Thyroid gland (tissue), 4 donors: ENCODE data around the gene PHLPP2. TPM values are rescaled to one million over a fixed set of nuclear protein-coding genes. Genes with fewer than 3 reads are reported as not detected.
"Not testable (repeated sequence)": the region's sequence is repeated elsewhere in the genome, so short reads cannot be mapped to it uniquely, and the experiment has no call there.

Experiments used
- DNase-seq, 2 donors: peaks; one replicate each; pipeline ENCODE4 v3.0.0-alpha.2; 2019
- H3K27ac ChIP-seq, 3 donors: fragments of 200-600 bp; sonication (generic); 1 replicate in 2 of 3; 2 replicates in 1 of 3; pipeline ENCODE4 v1.5.1; 2016 to 2019; ENCODE audit warnings: mild to moderate bottlenecking in 1 of 3, moderate library complexity in 1 of 3
- H3K27me3 ChIP-seq: fragments of 200-600 bp; sonication (generic); one replicate; pipeline ENCODE4 v1.5.1; 2019
- H3K36me3 ChIP-seq, 2 donors: fragments of 200-600 bp; sonication (generic); one replicate each; pipeline ENCODE4 v1.5.1; 2016 to 2019
- H3K4me1 ChIP-seq, 2 donors: fragments of 200-600 bp; sonication (generic); one replicate each; pipeline ENCODE4 v1.5.1; 2017 to 2019
- H3K4me3 ChIP-seq, 3 donors: fragments of 200-600 bp; sonication (generic); replicated peaks in 1 of 3; 1 replicate in 2 of 3; 2 replicates in 1 of 3; pipeline ENCODE4 v1.5.1; 2016; ENCODE audit warnings: mild to moderate bottlenecking in 1 of 3
- H3K9me3 ChIP-seq: fragments of 200-600 bp; sonication (generic); one replicate; pipeline ENCODE4 v1.5.1; 2017
- POLR2A ChIP-seq, 2 donors: fragments of 450-650 bp; IDR thresholded peaks; one replicate each; pipeline ENCODE4 v1.6.1; 2017; ENCODE audit warnings: antibody characterized with exemption in 2 of 2, mild to moderate bottlenecking in 2 of 2, moderate library complexity in 1 of 2
- WGBS, 2 donors: methylation state at CpG; one replicate each; pipeline ENCODE4 v1.1.5; 2017; 5-methylcytosine and 5-hydroxymethylcytosine counted together
- intact Hi-C: fragments of 100-400 bp; cut with DNase I; formaldehyde crosslinking; loops from one replicate; pipeline ENCODE4 v1.15.1; 2023
- small RNA-seq: library from RNA; depleted of rRNA; stranded (forward); fragments of <200 nt; gene quantifications from one replicate; pipeline ENCODE3, GENCODE V24; 2016
- total RNA-seq, 4 donors: library from RNA; depleted of rRNA; stranded (reverse); fragments of >200 nt; gene quantifications; one replicate each; pipeline ENCODE4 v1.2.3, GENCODE V29; 2016

Gene PHLPP2
- total RNA-seq, 4 donors from 2014 or later = 17.7 to 36.9 (median 21.8) TPM

DNA sequence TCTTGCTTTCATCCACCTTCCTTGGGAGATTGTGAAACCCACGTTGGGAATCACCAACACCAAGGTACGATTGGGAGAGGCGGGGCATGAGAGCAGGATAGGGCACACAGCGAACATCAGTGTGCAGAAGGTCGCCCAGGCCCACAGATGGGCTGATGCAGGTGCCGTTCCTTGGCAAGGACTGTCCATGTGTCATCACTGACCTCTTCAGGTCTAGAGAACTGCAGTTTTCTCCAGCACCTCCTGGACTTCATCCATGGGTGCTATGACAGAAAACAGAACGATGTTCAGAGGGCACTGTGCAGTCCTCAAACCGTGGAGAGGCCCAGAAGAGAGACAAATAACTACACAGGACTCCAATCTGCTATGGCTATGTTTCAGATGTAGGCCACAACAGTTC lies 123.7 kb downstream of the PHLPP2 start:
- TF ChIP-seq POLR2A (IDR thresholded peaks at IDR 0.05) = no peak
- no peaks in the 10 kb centered on the region for H3K36me3 ChIP-seq
- H3K27me3 ChIP-seq = no peaks in the 10 kb centered on the region
- intact Hi-C loops = no loop called here
- no peak overlapping the region for H3K4me3 ChIP-seq
- no peaks in the 10 kb centered on the region for H3K9me3 ChIP-seq
- WGBS, 2 donors = 75 to 84% methylated on average over 8 of the region's 8 CpGs
- H3K27ac ChIP-seq = no peak overlapping the region
- H3K4me1 ChIP-seq = no peaks in the 10 kb centered on the region
- no peak for DNase-seq

DNA sequence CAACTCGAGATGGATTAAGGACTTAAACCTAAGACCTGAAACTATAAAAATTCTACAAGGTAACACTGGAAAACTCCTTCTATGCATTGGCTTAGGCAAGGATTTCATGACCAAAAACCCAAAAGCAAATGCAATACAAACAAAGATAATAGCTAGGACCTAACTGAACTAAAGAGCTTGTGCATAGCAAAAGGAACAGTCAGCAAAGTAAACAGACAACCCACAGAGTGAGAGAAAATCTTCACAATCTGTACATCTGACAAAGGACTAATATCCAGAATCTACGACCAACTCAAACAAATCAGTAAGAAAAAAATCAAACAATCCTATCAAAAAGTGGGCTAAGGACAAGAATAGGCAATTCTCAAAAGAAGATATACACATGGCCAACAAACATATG lies 126.1 kb downstream of the PHLPP2 start:
- H3K27me3 ChIP-seq, intact Hi-C loops: not testable (repeated sequence)
- 52 to 54% methylated on average over 2 of the region's 2 CpGs for WGBS, 2 donors

DNA sequence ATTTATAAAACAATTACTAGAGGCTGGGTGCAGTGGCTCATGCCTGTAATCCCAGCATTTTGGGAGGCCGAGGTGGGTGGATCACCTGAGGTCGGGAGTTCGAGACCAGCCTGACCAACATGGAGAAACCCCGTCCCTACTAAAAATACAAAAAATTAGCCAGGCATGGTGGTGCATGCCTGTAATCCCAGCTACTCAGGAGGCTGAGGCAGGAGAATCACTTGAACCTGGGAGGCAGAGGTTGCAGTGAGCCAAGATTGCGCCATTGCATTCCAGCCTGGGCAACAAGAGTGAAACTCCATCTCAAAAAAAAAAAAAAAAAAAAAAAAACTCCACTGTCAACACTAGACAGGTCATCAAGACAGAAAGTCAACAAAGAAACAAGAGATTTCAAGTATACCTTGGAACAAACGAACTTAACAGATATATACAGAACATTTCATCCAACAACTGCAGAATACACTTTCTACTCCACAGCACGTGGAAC lies 129.1 kb downstream of the PHLPP2 start:
- H3K9me3 ChIP-seq, H3K27me3 ChIP-seq, H3K4me1 ChIP-seq, H3K4me3 ChIP-seq, H3K36me3 ChIP-seq, DNase-seq, intact Hi-C loops, H3K27ac ChIP-seq: not testable (repeated sequence)
- WGBS, 2 donors = 86 to 88% methylated on average over 7 of the region's 7 CpGs

More for the DNA sequence above, 126.1 kb downstream of the PHLPP2 start:
- not testable (repeated sequence) for H3K4me3 ChIP-seq, H3K9me3 ChIP-seq, H3K4me1 ChIP-seq, DNase-seq, H3K36me3 ChIP-seq, H3K27ac ChIP-seq

Small RNA genes lying within 50 kb of the gene (small RNA-seq; reads per million reads assigned to genes)
- gene RNU6-208P (not detected), gene SNORA70D (not detected), gene SNORD71 (49,953 reads per million, percentile 100 among the genes with 10 or more reads in this experiment)

Other genes starting within 250 kb of the PHLPP2 start
- gene ZNF19, start 235.4 kb downstream of the PHLPP2 start, total RNA-seq = 10 to 100 TPM; 17.2 to 28.3 (median 24.0) TPM
- gene CHST4, start 198.3 kb downstream of the PHLPP2 start, total RNA-seq = not detected
- gene TAT, start 147.6 kb downstream of the PHLPP2 start, total RNA-seq = not detected
- 10 to 100 TPM in 2 of 4 donors, 1 to 10 TPM in 2; 7.7 to 11.5 (median 9.9) TPM for gene MARVELD3, start 98.5 kb downstream of the PHLPP2 start, total RNA-seq
- 100 to 1,000 TPM in 1 of 4 donors, 10 to 100 TPM in 3; 74.0 to 114 (median 96.9) TPM for gene AP1G1, start 84.1 kb upstream of the PHLPP2 start, total RNA-seq
- gene ATXN1L, start 121.3 kb upstream of the PHLPP2 start, total RNA-seq = 10 to 100 TPM; 23.2 to 39.4 (median 27.1) TPM
- gene ZNF821, start 159.5 kb upstream of the PHLPP2 start, total RNA-seq = 10 to 100 TPM in 3 of 4 donors, 1 to 10 TPM in 1; 7.9 to 17.8 (median 11.6) TPM
- gene IST1, start 170.8 kb upstream of the PHLPP2 start, total RNA-seq = 100 to 1,000 TPM; 215 to 253 (median 223) TPM